GM19239 (cell line): ENCODE measurements around the gene TCF7L2.

Source experiments
- DNase-seq: peaks from one replicate; pipeline ENCODE4 v3.0.0; 2011; ENCODE audit warnings: low spot score; ENCODE audit not compliant: insufficient read length
- FAIRE-seq: peaks from 2 replicates; lab custom pipeline; 2011; peaks lifted over from hg19 to GRCh38; lab: Jason Lieb, UNC

The TCF7L2 gene

GRCh38 chr10:112949875-112950507 is at the start of gene TCF7L2:
TSS of gene TCF7L2 (plus strand) at chr10:112950247. CDS start at chr10:112950757, 510 bp downstream.
- FAIRE-seq (no peak), DNase-seq (peak; percentile 46)

GRCh38 chr10:112902730-112903129 is 47.3 kb upstream of the TCF7L2 start:
- no peak for DNase-seq
- no peak for FAIRE-seq

- DNase-seq (no peak), FAIRE-seq (no peak)
These were observed 46.0 kb upstream of the TCF7L2 start for GRCh38 chr10:112904000-112904399.

GRCh38 chr10:112906945-112907344 is 43.1 kb upstream of the TCF7L2 start:
- DNase-seq (no peak), FAIRE-seq (no peak)

GRCh38 chr10:112907893-112908292 is 42.2 kb upstream of the TCF7L2 start:
- FAIRE-seq: no peak

GRCh38 chr10:112911206-112911605 is 38.8 kb upstream of the TCF7L2 start:
- FAIRE-seq: no peak
- DNase-seq: no peak

More at GRCh38 chr10:112907893-112908292, 42.2 kb upstream of the TCF7L2 start:
- no peak for DNase-seq

- FAIRE-seq (no peak), DNase-seq (no peak)
These were observed 37.6 kb upstream of the TCF7L2 start for GRCh38 chr10:112912410-112912928.

GRCh38 chr10:112913255-112913654 is 36.8 kb upstream of the TCF7L2 start:
- DNase-seq (no peak), FAIRE-seq (no peak)

- no peak for DNase-seq
These were observed 36.3 kb upstream of the TCF7L2 start for GRCh38 chr10:112913661-112914287.

GRCh38 chr10:112914288-112914952 is 35.6 kb upstream of the TCF7L2 start:
- no peak for DNase-seq
- no peak for FAIRE-seq

More at GRCh38 chr10:112913661-112914287, 36.3 kb upstream of the TCF7L2 start:
- no peak for FAIRE-seq

GRCh38 chr10:112915590-112916572 is 34.2 kb upstream of the TCF7L2 start:
- DNase-seq: no peak
- FAIRE-seq: no peak

- no peak for DNase-seq
- FAIRE-seq: no peak
These were observed 32.4 kb upstream of the TCF7L2 start for GRCh38 chr10:112917681-112918080.

GRCh38 chr10:112918771-112919170 is 31.3 kb upstream of the TCF7L2 start:
- FAIRE-seq (no peak), DNase-seq (no peak)

GRCh38 chr10:112919721-112920120 is 30.3 kb upstream of the TCF7L2 start:
- FAIRE-seq (no peak), DNase-seq (no peak)

GRCh38 chr10:112926906-112927688 is 22.9 kb upstream of the TCF7L2 start:
- FAIRE-seq (no peak), DNase-seq (no peak)

- DNase-seq: no peak
- FAIRE-seq: no peak
These were observed 22.1 kb upstream of the TCF7L2 start for GRCh38 chr10:112927980-112928379.

- FAIRE-seq: no peak
- no peak for DNase-seq
These were observed 17.4 kb upstream of the TCF7L2 start for GRCh38 chr10:112932658-112933057.

- DNase-seq: no peak
- FAIRE-seq: no peak
These were observed 15.9 kb upstream of the TCF7L2 start for GRCh38 chr10:112934193-112934592.

GRCh38 chr10:112938808-112939482 is 11.1 kb upstream of the TCF7L2 start:
- no peak for FAIRE-seq
- no peak for DNase-seq
